GM19395 (cell line): ENCODE data around the gene SLC7A4.

Source experiments
- ATAC-seq: cut with Tn5 transposase; IDR thresholded peaks from one replicate; pipeline ENCODE4 v1.9.1; 2021; ENCODE audit warnings: mild to moderate bottlenecking, moderate library complexity; ENCODE audit not compliant: unreplicated experiment

SLC7A4 gene

GRCh38 chr22:20989323-20990138, 42.8 kb downstream of the SLC7A4 start:
- no peak for ATAC-seq

- ATAC-seq = no peak
These were observed 43.6 kb downstream of the SLC7A4 start for GRCh38 chr22:20988573-20989322.

- ATAC-seq = no peak
These were observed 45.0 kb downstream of the SLC7A4 start for GRCh38 chr22:20987375-20987774.

GRCh38 chr22:20986365-20986764, 46.0 kb downstream of the SLC7A4 start:
- no peak for ATAC-seq

GRCh38 chr22:20985720-20986119, 46.6 kb downstream of the SLC7A4 start:
- ATAC-seq = no peak

GRCh38 chr22:20983081-20983771, 49.1 kb downstream of the SLC7A4 start:
- no peak for ATAC-seq

GRCh38 chr22:20982563-20982882, 49.8 kb downstream of the SLC7A4 start:
- ATAC-seq = peak; percentile 13

- ATAC-seq = peak; percentile 73
These were observed 50.4 kb downstream of the SLC7A4 start, which contains the start of gene LZTR1 for GRCh38 chr22:20981787-20982562. TSS of gene LZTR1 (plus strand) at chr22:20982297. CDS start at chr22:20982372, 75 bp downstream.

- ATAC-seq = no peak
These were observed 51.2 kb downstream of the SLC7A4 start for GRCh38 chr22:20980938-20981722.

- no peak for ATAC-seq
These were observed 51.8 kb downstream of the SLC7A4 start for GRCh38 chr22:20980523-20980922.

GRCh38 chr22:20979940-20980453, 52.4 kb downstream of the SLC7A4 start:
- no peak for ATAC-seq

- ATAC-seq = no peak
These were observed 53.0 kb downstream of the SLC7A4 start for GRCh38 chr22:20979243-20979809.
